Measurements from ENCODE around the gene CHD3. TPM values are rescaled to one million over a fixed set of nuclear protein-coding genes. Genes with fewer than 3 reads are reported as not detected.

Gene CHD3
- total and polyA plus RNA-seq, 2 of the 13 experiments (the other 11 are each of a cell fraction or from before 2014, with no cell fraction given), result 2.7 to 3.7 TPM

DNA sequence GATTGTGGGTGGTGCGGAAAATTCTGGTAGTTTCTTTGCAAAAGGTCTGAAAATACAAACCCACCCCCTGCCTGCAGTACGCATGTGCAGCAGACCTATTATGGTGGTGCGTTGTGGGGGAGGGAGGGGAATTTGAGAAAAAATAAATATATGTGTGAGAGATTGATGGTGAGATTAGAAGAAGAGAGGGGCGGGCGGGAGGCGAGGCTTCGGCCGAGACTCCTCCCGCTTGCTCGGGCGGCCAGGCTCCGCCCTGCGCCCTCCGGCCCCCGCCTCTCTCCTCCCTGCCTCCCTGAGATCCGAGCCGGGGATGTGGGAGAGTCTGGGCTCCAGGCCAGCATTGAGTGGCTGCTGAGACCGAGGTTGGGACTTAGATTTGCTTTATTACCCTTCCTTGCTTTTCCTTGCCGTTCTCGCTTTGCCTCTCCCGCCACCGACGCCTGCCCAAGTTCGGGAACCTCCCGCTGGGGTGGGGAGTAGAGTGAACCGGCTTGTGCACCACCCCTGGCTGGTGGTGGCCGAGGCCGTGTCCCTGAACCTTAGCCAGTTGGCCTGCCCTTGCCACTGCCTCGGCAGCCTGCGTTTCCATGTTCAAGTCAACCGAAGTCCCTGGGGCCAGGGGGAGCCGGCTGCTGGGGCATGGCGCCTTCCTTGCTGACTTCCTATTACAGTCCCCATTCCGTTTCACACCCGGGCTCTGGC lies 956 bp upstream of the CHD3 start (continued):
- TF ChIP-seq, protein P1, sequence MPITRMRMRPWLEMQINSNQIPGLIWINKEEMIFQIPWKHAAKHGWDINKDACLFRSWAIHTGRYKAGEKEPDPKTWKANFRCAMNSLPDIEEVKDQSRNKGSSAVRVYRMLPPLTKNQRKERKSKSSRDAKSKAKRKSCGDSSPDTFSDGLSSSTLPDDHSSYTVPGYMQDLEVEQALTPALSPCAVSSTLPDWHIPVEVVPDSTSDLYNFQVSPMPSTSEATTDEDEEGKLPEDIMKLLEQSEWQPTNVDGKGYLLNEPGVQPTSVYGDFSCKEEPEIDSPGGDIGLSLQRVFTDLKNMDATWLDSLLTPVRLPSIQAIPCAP (CRISPR knock-in tag; IDR thresholded peaks at IDR 0.05; ENCODE audit: low read depth), result no peak
- no peak for TF ChIP-seq ZNF766 (CRISPR knock-in tag; IDR thresholded peaks at IDR 0.05; ENCODE audit: borderline replicate concordance)
- no peak for TF ChIP-seq SRSF9 (IDR thresholded peaks at IDR 0.05; ENCODE audit: borderline replicate concordance, insufficient read depth, low read depth, low read length, poor library complexity, severe bottlenecking)
- no peak for TF ChIP-seq FOXM1 (CRISPR knock-in tag; IDR thresholded peaks at IDR 0.05)
- no peak for TF ChIP-seq MIER2 (CRISPR knock-in tag; IDR thresholded peaks at IDR 0.05)
- no peak for TF ChIP-seq ZNF383 (CRISPR knock-in tag; IDR thresholded peaks at IDR 0.05; ENCODE audit: borderline replicate concordance)
- no peak for TF ChIP-seq ZNF282 (IDR thresholded peaks at IDR 0.05; ENCODE audit: partially characterized antibody)
- TF ChIP-seq MED1 (CRISPR knock-in tag; IDR thresholded peaks at IDR 0.05), result 0 out of 2 replicates have a peak, but pooled peaks have one; percentile 18
- TF ChIP-seq, protein P2, sequence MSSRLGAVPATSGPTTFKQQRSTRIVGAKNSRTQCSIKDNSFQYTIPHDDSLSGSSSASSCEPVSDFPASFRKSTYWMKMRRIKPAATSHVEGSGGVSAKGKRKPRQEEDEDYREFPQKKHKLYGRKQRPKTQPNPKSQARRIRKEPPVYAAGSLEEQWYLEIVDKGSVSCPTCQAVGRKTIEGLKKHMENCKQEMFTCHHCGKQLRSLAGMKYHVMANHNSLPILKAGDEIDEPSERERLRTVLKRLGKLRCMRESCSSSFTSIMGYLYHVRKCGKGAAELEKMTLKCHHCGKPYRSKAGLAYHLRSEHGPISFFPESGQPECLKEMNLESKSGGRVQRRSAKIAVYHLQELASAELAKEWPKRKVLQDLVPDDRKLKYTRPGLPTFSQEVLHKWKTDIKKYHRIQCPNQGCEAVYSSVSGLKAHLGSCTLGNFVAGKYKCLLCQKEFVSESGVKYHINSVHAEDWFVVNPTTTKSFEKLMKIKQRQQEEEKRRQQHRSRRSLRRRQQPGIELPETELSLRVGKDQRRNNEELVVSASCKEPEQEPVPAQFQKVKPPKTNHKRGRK (CRISPR knock-in tag; IDR thresholded peaks at IDR 0.05), result no peak
- TF ChIP-seq, protein P3, sequence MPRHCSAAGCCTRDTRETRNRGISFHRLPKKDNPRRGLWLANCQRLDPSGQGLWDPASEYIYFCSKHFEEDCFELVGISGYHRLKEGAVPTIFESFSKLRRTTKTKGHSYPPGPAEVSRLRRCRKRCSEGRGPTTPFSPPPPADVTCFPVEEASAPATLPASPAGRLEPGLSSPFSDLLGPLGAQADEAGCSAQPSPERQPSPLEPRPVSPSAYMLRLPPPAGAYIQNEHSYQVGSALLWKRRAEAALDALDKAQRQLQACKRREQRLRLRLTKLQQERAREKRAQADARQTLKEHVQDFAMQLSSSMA (CRISPR knock-in tag; IDR thresholded peaks at IDR 0.05), result no peak
- no peak for TF ChIP-seq NFE2 (CRISPR knock-in tag; IDR thresholded peaks at IDR 0.05)
- no peak for TF ChIP-seq ZNF660 (CRISPR knock-in tag; IDR thresholded peaks at IDR 0.05; ENCODE audit: borderline replicate concordance, low read depth)
- peak; percentile 40; the same call in 1 of the 2 replicates for TF ChIP-seq HOXA3 (CRISPR knock-in tag; IDR thresholded peaks at IDR 0.05)
- TF ChIP-seq, protein P4, sequence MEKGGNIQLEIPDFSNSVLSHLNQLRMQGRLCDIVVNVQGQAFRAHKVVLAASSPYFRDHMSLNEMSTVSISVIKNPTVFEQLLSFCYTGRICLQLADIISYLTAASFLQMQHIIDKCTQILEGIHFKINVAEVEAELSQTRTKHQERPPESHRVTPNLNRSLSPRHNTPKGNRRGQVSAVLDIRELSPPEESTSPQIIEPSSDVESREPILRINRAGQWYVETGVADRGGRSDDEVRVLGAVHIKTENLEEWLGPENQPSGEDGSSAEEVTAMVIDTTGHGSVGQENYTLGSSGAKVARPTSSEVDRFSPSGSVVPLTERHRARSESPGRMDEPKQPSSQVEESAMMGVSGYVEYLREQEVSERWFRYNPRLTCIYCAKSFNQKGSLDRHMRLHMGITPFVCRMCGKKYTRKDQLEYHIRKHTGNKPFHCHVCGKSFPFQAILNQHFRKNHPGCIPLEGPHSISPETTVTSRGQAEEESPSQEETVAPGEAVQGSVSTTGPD (CRISPR knock-in tag; IDR thresholded peaks at IDR 0.05), result peak; percentile 87
- no peak for TF ChIP-seq ZNF850 (CRISPR knock-in tag; conservative IDR thresholded peaks at IDR 0.05)
- no peak for TF ChIP-seq MTF1 (CRISPR knock-in tag; IDR thresholded peaks at IDR 0.05)
- TF ChIP-seq ZNF101 (CRISPR knock-in tag; IDR thresholded peaks at IDR 0.05; ENCODE audit: borderline replicate concordance, low read depth), result no peak
